Thyroid gland (tissue), 4 donors: Measurements from ENCODE around the gene TFAP2D.

ENCODE experiments used
- POLR2A ChIP-seq, 2 donors: fragments of 450-650 bp; IDR thresholded peaks; one replicate each; pipeline ENCODE4 v1.6.1; 2017; ENCODE audit warnings: antibody characterized with exemption in 2 of 2, mild to moderate bottlenecking in 2 of 2, moderate library complexity in 1 of 2
- TF ChIP-seq, protein P1 (sequence below), 6 experiments: fragments of 200-600 bp in 3 of 6; fragments of 450-650 bp in 3 of 6; sonication (generic) in 3 of 6; IDR thresholded peaks; one replicate each; pipeline ENCODE4 v1.5.1; 2016 to 2019; ENCODE audit warnings: antibody characterized with exemption in 6 of 6, mild to moderate bottlenecking in 2 of 6, inconsistent platforms in 1 of 6, moderate library complexity in 1 of 6

DNA sequence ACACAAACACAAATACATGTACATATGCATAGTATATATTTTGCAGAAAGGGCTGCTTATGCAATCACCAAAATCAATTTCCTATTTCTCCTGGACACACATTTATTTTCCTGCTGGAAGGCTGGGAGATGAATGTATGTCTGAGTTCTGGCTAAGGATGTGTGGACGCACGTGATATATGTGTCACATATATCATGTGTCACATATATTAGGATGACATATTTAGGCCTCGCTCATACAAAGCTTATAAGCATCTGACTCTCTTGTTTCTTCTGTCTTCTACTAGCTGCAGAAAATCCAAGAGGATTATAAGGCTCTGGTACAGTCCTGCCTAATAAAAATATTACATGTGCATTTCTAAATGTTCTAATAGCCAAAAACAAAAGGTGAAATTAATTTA lies 47.2 kb upstream of the TFAP2D start:
- TF ChIP-seq POLR2A (IDR thresholded peaks at IDR 0.05): no peak
- TF ChIP-seq, protein P1, sequence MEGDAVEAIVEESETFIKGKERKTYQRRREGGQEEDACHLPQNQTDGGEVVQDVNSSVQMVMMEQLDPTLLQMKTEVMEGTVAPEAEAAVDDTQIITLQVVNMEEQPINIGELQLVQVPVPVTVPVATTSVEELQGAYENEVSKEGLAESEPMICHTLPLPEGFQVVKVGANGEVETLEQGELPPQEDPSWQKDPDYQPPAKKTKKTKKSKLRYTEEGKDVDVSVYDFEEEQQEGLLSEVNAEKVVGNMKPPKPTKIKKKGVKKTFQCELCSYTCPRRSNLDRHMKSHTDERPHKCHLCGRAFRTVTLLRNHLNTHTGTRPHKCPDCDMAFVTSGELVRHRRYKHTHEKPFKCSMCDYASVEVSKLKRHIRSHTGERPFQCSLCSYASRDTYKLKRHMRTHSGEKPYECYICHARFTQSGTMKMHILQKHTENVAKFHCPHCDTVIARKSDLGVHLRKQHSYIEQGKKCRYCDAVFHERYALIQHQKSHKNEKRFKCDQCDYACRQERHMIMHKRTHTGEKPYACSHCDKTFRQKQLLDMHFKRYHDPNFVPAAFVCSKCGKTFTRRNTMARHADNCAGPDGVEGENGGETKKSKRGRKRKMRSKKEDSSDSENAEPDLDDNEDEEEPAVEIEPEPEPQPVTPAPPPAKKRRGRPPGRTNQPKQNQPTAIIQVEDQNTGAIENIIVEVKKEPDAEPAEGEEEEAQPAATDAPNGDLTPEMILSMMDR (IDR thresholded peaks at IDR 0.05): no peak
